ENCODE data around the gene DOCK1. TPM values are rescaled to one million over a fixed set of nuclear protein-coding genes. Genes with fewer than 3 reads are reported as not detected.

The DOCK1 gene
- total RNA-seq, 1 donor from 2014 or later: 0.86 TPM

DNA sequence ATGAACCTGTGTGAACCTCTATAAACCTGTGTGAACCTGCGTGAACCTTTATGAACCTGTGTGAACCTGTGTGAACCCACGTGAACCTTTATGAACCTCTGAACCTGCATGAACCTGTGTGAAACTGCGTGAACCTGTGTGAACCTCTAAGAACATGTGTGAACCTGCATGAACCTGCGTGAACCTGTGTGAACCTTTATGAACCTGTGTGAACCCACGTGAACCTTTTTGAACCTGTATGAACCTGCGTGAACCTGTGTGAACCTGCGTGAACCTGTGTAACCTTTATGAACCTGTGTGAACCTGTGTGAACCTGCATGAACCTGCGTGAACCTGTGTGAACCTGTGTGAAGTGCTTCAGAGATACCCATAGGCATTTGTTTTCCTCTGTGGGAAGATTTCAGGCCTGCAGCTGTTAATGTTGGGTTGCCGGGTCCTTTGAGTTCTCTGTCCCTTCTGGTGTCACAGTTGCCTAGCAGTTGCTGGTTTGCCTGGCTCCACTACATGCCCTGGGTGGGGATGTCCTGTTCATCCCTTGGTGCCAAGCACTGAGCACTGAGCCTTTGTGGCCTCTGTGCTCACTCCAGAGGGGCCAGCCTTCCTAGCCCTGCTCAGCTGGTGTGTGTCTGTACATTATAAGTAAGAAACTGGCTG lies 97.9 kb downstream of the DOCK1 start:
- intact Hi-C loops (cut with micrococcal nuclease): no loop called here

DNA sequence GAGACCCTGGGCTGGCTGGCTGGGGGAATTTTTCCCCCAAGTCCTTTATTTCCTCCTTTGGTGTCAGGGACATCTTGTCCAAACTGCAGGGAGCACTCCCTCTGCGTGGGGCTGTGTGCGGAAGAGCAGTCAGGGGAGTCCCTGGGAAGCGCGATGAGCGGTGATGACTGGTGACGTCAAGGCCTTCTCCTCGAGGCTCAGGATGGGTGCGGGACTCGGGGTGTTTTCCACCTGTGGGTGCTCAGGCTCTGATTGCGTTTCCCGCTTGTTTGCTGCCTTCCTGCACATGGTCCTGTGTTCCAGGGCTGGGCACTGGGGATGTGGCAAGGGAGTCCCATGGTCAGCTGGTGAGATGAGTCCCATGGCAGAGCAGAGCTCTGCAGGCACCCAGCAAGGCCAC lies 101.2 kb downstream of the DOCK1 start:
- intact Hi-C loops (cut with micrococcal nuclease): no loop called here

DNA sequence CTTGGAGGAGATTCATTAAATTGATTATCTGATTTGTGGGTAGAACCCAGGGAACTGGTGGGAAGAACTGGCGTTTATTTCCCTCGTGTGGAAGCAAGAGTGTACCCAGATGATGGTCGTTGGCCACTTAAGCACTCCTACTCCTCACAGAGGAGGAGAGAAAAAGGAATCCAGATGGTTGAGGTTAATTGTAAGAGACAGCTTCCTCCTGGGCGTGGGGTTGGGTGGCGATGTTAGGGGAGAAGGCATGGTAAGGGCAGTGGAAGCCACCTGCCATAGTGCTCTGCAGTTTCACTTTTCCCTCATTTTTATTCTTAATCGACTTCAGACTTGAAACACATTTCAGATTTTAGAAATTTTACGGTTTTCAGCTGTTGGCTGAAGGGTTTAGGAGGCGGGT lies 104.1 kb downstream of the DOCK1 start:
- intact Hi-C loops (cut with micrococcal nuclease): no loop called here

- intact Hi-C loops (cut with micrococcal nuclease): no loop called here
Measured at GRCh38 chr10:127011174-127011573, 105.9 kb downstream of the DOCK1 start.

- intact Hi-C loops (cut with micrococcal nuclease): no loop called here
Measured at GRCh38 chr10:127012071-127012768, 107.0 kb downstream of the DOCK1 start.

- intact Hi-C loops (cut with micrococcal nuclease): no loop called here
Measured at GRCh38 chr10:127012769-127013152, 107.5 kb downstream of the DOCK1 start.

DNA sequence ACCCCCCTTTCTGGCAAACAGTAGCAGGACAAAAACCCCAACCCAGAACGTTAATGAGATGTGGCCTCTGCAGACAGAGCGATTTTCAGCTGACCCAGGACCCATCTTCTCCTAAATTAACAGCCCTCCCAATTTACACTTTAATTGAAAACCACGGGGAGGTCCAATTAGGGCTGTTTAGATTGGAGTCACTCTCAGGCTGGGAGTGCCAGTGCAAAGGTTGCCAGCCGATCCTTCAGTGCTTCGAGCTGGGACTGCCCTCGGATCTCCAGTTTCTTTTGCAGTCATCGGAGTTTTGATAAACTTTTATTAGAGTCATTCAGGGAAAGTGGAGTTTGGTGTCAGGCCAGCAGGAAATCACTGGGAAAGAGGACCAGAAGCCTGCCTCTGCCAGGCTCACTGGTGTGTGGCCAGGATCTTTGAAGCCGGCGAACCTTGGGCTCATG lies 108.0 kb downstream of the DOCK1 start:
- intact Hi-C loops (cut with micrococcal nuclease): no loop called here

GRCh38 chr10:127013691-127014473 lies 108.7 kb downstream of the DOCK1 start:
- intact Hi-C loops (cut with micrococcal nuclease): no loop called here

GRCh38 chr10:127014671-127015070 lies 109.4 kb downstream of the DOCK1 start:
- intact Hi-C loops (cut with micrococcal nuclease): no loop called here

DNA sequence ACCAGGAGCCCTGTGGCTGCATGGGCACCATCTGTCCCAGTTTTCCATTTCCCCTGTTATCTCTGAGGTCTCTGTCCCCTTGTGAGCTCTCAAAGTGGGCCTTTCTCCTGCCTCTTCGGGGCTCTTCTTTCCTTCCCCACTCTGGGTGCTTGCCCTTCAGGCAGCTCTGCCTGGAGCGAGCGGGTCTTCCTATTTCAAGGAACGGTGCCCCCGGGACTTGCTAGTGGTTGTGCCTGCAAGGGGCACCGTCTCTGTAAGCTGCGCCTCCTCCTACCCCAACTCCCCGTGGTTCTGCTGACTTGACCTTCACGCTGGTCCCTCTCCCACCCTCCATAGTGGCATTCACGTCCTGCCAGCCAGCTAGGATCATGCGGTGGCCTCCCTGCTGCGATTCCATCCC lies 110.1 kb downstream of the DOCK1 start:
- intact Hi-C loops (cut with micrococcal nuclease): no loop called here

GRCh38 chr10:127016331-127016730 lies 111.1 kb downstream of the DOCK1 start:
- intact Hi-C loops (cut with micrococcal nuclease): no loop called here

DNA sequence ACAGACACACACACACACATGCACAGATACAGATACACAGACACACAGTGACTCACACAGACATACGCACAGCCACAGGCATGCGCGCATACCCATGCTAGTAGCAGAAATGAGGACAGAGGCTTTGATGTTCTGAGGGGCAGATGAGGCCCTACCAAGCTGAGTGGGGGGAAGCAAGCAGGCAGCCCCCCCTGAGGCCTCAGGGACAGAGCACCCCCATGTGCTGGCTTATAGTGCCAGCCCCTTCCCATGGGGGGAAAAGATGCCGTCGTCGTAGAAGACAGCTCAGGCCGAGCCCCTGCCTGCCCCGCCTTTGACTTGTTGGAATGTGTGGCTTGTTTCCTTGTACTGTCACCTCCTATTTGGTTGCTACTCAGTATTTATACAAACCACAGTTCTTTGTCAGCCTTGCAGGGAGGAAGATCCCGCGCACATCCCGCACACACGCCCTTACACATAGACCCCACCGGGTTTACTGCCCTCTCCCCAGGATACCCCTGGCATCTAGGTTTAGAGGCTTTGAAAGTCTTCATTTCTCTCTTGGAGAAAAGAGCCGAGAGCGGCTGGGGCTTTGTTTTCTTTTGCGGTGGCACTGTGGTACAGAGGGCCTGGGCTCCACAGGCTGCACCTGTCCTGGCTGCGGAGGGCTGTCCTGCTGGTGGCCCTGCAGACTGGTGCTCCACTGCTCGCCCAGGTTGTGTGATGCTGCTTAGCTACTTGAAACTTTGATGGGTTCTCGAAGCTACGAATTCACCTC lies 112.5 kb downstream of the DOCK1 start:
- intact Hi-C loops (cut with micrococcal nuclease): no loop called here

- intact Hi-C loops (cut with micrococcal nuclease): no loop called here
Measured at GRCh38 chr10:127018298-127018650, 113.0 kb downstream of the DOCK1 start.

DNA sequence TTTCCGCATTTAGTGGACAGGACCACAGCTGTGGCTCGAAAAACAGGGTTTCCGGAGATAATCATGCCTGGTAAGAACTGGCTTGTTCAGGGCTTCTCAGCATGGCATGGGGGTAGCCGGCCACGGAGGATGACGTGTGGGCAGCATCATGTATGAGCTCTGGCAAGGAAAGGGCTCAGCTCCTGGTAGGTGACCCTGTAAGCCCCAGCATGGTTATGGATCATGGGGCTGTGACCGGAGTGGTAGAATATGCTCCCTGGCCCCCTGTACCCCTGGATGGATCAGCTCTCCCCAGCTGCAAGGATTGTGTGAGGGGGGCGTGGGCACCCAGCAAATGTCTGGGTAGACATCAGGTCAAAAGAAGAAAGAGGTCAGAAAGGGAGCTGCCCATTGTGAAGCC lies 113.5 kb downstream of the DOCK1 start:
- intact Hi-C loops (cut with micrococcal nuclease): no loop called here

- intact Hi-C loops (cut with micrococcal nuclease): no loop called here
Measured at GRCh38 chr10:127020260-127020659, 115.0 kb downstream of the DOCK1 start.

DNA sequence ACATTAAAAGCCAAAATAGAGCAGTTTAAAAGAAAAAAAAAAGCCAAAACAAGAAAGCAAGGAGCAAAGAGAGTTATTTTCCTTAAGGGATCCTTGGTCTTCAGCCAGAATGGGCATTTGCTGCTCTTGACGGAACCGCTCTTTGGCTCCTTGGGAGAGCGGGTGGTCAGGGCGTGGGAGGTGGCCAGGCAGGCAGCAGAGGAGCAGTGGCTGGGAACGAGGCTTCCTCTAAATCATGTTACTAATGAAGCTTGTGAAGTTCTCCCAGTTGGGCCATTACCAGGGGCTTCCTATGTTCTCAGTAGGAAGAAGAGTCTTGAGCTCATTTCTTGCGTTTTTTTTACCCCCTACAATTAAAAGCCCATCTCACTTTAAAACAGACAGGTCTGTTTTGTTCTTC lies 116.6 kb downstream of the DOCK1 start:
- intact Hi-C loops (cut with micrococcal nuclease): no loop called here

- intact Hi-C loops (cut with micrococcal nuclease): no loop called here
Measured at GRCh38 chr10:127024685-127025435, 119.6 kb downstream of the DOCK1 start.

GRCh38 chr10:127027786-127028185 lies 122.6 kb downstream of the DOCK1 start:
- intact Hi-C loops (cut with micrococcal nuclease): no loop called here

DNA sequence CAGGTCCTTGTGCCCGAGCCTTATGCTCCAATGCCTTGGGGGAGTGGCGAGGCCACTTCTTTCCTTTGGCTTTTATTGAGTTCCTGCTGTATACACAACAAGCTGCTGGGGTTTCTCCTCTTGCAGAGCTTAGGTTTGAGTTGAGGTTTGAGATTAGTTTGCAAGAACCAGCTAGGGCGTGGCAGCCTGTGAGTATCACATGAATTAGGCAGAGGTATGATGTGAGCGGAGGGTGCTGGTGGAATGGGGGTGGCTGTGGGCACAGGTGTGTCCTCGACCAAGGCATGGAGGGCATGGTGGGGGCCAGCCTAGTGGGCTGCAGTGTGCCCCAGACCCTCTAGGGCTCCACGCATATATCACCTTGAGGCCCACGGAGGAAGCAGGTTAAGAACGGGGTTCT lies 123.3 kb downstream of the DOCK1 start:
- intact Hi-C loops (cut with micrococcal nuclease): no loop called here

- intact Hi-C loops (cut with micrococcal nuclease): no loop called here
Measured at GRCh38 chr10:127029061-127029460, 123.8 kb downstream of the DOCK1 start.

All from T-helper 1 cell treated with Interleukin-12 subunit alpha and Interleukin-12 subunit beta and Interleukin-4 antibody, amounts not matched to agents 30 ng/mL and 1 ng/mL, for 36 hours (primary cell).